HepG2 (cell line): ENCODE data around the gene WDR54. TPM values are rescaled to one million over a fixed set of nuclear protein-coding genes. Genes with fewer than 3 reads are reported as not detected.
A peak's percentile ranks its signal among the peaks of the same experiment; 100 is the strongest.

ENCODE experiments used
- ATRX ChIP-seq: sonication (generic); formaldehyde crosslinking; IDR thresholded peaks from 2 replicates; pipeline ENCODE4 v1.4.0; 2020; ENCODE audit warnings: missing genetic modification reagents, borderline replicate concordance
- CREM ChIP-seq, 2 experiments: sonication (generic) in 1 of 2; formaldehyde crosslinking in 1 of 2; IDR thresholded peaks; 2 replicates each; pipeline versions ENCODE4 v1.4.0 to v1.6.1; 2016 to 2020; ENCODE audit warnings: antibody characterized with exemption in 1 of 2, mild to moderate bottlenecking in 1 of 2, missing genetic modification reagents in 1 of 2
- DPF2 ChIP-seq: sonication (generic); formaldehyde crosslinking; IDR thresholded peaks from 2 replicates; pipeline ENCODE4 v1.4.0; 2020; ENCODE audit warnings: mild to moderate bottlenecking, low read depth, missing genetic modification reagents, borderline replicate concordance
- KAT7 ChIP-seq: IDR thresholded peaks from 2 replicates; pipeline ENCODE4 v1.6.1; 2018; ENCODE audit warnings: borderline replicate concordance, missing compliant biosample characterization
- KDM5A ChIP-seq: fragments of 200-600 bp; sonication (generic); IDR thresholded peaks from 2 replicates; pipeline ENCODE4 v1.7.0; 2018; ENCODE audit warnings: antibody characterized with exemption, mild to moderate bottlenecking, low read length, borderline replicate concordance
- KLF12 ChIP-seq: sonication (generic); formaldehyde crosslinking; IDR thresholded peaks from 2 replicates; pipeline ENCODE4 v1.4.0; 2020; ENCODE audit warnings: missing genetic modification reagents, borderline replicate concordance
- MYC ChIP-seq: sonication (generic); formaldehyde crosslinking; IDR thresholded peaks from 2 replicates; pipeline ENCODE4 v1.9.0; 2021; ENCODE audit warnings: missing genetic modification reagents, borderline replicate concordance
- NCOA2 ChIP-seq: sonication (generic); formaldehyde crosslinking; IDR thresholded peaks from 2 replicates; pipeline ENCODE4 v1.8.0; 2022; ENCODE audit warnings: inconsistent platforms
- NR2F6 ChIP-seq, 2 experiments: IDR thresholded peaks; 2 replicates each; pipeline ENCODE4 v1.6.1; 2016; ENCODE audit warnings: antibody characterized with exemption in 1 of 2, mild to moderate bottlenecking in 1 of 2
- NR3C1 ChIP-seq: sonication (generic); formaldehyde crosslinking; IDR thresholded peaks from 2 replicates; pipeline ENCODE4 v1.4.0; 2020; ENCODE audit warnings: missing genetic modification reagents
- PITX1 ChIP-seq: sonication (generic); formaldehyde crosslinking; IDR thresholded peaks from 2 replicates; pipeline ENCODE4 v1.5.1; 2020; ENCODE audit warnings: mild to moderate bottlenecking, missing genetic modification reagents
- POLR2A ChIP-seq, 2 experiments: IDR thresholded peaks; 2 replicates each; pipeline ENCODE4 v1.6.1; 2011; ENCODE audit warnings: low read depth in 2 of 2, low read length in 2 of 2, mild to moderate bottlenecking in 1 of 2, moderate library complexity in 1 of 2; ENCODE audit not compliant: insufficient read depth in 1 of 2
- SALL2 ChIP-seq: sonication (generic); formaldehyde crosslinking; IDR thresholded peaks from 2 replicates; pipeline ENCODE4 v1.8.1; 2023; ENCODE audit warnings: mild to moderate bottlenecking, missing genetic modification reagents, inconsistent platforms
- SIN3B ChIP-seq: fragments of 150-350 bp; IDR thresholded peaks from 2 replicates; pipeline ENCODE4 v1.6.1; 2014; ENCODE audit warnings: low read length
- SRF ChIP-seq: IDR thresholded peaks from 2 replicates; pipeline ENCODE4 v1.6.1; 2011; ENCODE audit warnings: mild to moderate bottlenecking, low read depth, low read length, moderate library complexity
- TEAD3 ChIP-seq: optimal IDR thresholded peaks from 2 replicates; pipeline ENCODE3; 2016; ENCODE audit warnings: borderline replicate concordance
- XRCC5 ChIP-seq: fragments of 200-400 bp; formaldehyde crosslinking; optimal IDR thresholded peaks from 2 replicates; pipeline ENCODE3; 2017; ENCODE audit warnings: mild to moderate bottlenecking, low read length
- ZNF367 ChIP-seq: sonication (generic); formaldehyde crosslinking; IDR thresholded peaks from 2 replicates; pipeline ENCODE4 v1.4.0; 2020; ENCODE audit warnings: missing genetic modification reagents, borderline replicate concordance
- polyA plus RNA-seq, 8 experiments: library from polyadenylated mRNA; depleted of rRNA in 3 of 8; stranded (reverse) in 7 of 8; unstranded in 1 of 8; fragments of >200 nt; fragmentation: Illumina TruSeq in 4 of 8; extraction: Trizol in 4 of 8; gene quantifications; 2 replicates each; pipeline versions ENCODE4 v1.2.1 to v1.2.3, GENCODE V29; 2011 to 2016; ENCODE audit warnings: low read depth in 4 of 8, missing spikeins in 1 of 8, mixed read lengths in 1 of 8; ENCODE audit not compliant: insufficient read depth in 1 of 8
- total RNA-seq, 5 experiments: library from RNA; depleted of rRNA; stranded (reverse); fragments of >200 nt; fragmentation: Illumina TruSeq; extraction: Trizol; gene quantifications; 2 replicates each; pipeline ENCODE4 v1.2.3, GENCODE V29; 2016; ENCODE audit warnings: low read depth in 1 of 5
- TF ChIP-seq, protein P1 (sequence below): sonication (generic); formaldehyde crosslinking; IDR thresholded peaks from 2 replicates; pipeline ENCODE4 v1.4.0; 2020; ENCODE audit warnings: missing genetic modification reagents
- TF ChIP-seq, protein P2 (sequence below): sonication (generic); formaldehyde crosslinking; IDR thresholded peaks from 2 replicates; pipeline ENCODE4 v1.8.1; 2023; ENCODE audit warnings: missing genetic modification reagents, inconsistent platforms, borderline replicate concordance
- TF ChIP-seq, protein P3 (sequence below): IDR thresholded peaks from 2 replicates; pipeline ENCODE4 v1.6.1; 2016
- TF ChIP-seq, protein P4 (sequence below): IDR thresholded peaks from 2 replicates; pipeline ENCODE4 v1.6.1; 2016; ENCODE audit warnings: control low read depth

Gene WDR54
- total and polyA plus RNA-seq, 2 of the 13 experiments (the other 11 are each of a cell fraction or from before 2014, with no cell fraction given), result 2.0 to 17.3 TPM

DNA sequence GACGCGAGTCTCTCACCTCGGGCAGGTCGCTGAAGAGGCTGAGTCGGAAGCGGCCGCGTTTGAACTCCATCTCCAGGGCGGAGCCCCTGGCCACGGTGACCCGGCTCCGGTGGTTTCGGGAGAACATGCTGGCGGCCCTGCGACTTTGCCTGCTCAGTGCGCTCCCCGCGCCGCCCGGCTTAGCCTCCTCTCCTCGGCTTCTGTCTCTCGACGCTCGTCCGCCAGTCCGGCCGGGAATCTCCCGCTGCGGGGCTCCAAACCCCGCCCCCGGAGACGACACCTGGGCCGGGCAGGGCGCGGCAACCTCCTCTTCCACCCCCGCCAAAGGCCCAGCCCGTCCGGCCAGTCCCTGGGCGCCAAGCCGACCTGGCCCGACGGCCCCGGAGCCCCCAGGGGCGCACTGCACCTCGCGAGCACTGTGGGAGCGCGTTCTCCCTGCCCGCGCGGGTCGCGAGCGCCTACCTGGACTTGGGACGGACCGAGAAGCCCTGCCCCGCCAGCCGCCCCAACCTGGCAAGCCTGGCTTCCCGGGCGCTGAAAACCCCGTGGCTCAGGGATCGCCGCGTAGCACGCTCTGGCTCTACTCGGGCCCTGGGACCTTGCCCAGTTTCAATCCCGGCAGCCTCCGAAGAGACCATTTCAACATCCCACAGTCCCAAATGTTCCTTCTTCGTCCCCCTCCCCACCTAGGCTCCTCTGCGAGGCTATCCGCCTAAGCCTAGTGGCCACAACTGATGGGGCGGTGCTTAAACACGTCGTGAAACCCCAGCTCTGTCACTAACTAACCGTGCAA, 20.4 kb downstream of the WDR54 start, which contains the start of gene RTKN (continued):
- peak; percentile 68 for TF ChIP-seq CREM (IDR thresholded peaks at IDR 0.05)
- TF ChIP-seq CREM (CRISPR knock-in tag; IDR thresholded peaks at IDR 0.05), result no peak
- peak; percentile 16; the same call in 1 of the 2 replicates for TF ChIP-seq ZNF367 (CRISPR knock-in tag)
- no peak for TF ChIP-seq NR2F6 (IDR thresholded peaks at IDR 0.05)
- peak; percentile 50; the same call in 1 of the 2 replicates for TF ChIP-seq NR2F6 (CRISPR knock-in tag; IDR thresholded peaks at IDR 0.05)
- TF ChIP-seq, protein P1, sequence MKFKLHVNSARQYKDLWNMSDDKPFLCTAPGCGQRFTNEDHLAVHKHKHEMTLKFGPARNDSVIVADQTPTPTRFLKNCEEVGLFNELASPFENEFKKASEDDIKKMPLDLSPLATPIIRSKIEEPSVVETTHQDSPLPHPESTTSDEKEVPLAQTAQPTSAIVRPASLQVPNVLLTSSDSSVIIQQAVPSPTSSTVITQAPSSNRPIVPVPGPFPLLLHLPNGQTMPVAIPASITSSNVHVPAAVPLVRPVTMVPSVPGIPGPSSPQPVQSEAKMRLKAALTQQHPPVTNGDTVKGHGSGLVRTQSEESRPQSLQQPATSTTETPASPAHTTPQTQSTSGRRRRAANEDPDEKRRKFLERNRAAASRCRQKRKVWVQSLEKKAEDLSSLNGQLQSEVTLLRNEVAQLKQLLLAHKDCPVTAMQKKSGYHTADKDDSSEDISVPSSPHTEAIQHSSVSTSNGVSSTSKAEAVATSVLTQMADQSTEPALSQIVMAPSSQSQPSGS (CRISPR knock-in tag), result peak; percentile 17; the same call in 1 of the 2 replicates
- no peak for TF ChIP-seq ATRX (CRISPR knock-in tag)
- TF ChIP-seq KLF12 (CRISPR knock-in tag), result peak; percentile 7; the same call in 1 of the 2 replicates
- peak; percentile 13; the same call in 1 of the 2 replicates for TF ChIP-seq KAT7 (CRISPR knock-in tag)
- TF ChIP-seq PITX1 (CRISPR knock-in tag), result peak; percentile 79; the same call in 1 of the 2 replicates
- TF ChIP-seq, protein P2, sequence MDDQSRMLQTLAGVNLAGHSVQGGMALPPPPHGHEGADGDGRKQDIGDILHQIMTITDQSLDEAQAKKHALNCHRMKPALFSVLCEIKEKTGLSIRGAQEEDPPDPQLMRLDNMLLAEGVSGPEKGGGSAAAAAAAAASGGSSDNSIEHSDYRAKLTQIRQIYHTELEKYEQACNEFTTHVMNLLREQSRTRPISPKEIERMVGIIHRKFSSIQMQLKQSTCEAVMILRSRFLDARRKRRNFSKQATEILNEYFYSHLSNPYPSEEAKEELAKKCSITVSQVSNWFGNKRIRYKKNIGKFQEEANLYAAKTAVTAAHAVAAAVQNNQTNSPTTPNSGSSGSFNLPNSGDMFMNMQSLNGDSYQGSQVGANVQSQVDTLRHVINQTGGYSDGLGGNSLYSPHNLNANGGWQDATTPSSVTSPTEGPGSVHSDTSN (CRISPR knock-in tag), result no peak; the same call in 1 of the 2 replicates
- TF ChIP-seq, protein P3, sequence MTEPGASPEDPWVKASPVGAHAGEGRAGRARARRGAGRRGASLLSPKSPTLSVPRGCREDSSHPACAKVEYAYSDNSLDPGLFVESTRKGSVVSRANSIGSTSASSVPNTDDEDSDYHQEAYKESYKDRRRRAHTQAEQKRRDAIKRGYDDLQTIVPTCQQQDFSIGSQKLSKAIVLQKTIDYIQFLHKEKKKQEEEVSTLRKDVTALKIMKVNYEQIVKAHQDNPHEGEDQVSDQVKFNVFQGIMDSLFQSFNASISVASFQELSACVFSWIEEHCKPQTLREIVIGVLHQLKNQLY (CRISPR knock-in tag), result no peak; the same call in 1 of the 2 replicates
- no peak; the same call in 1 of the 2 replicates for TF ChIP-seq SIN3B
- peak; percentile 40 for TF ChIP-seq TEAD3
- no peak for TF ChIP-seq NR3C1 (CRISPR knock-in tag)
- 0 out of 2 replicates have a peak, but pooled peaks have one; percentile 36 for TF ChIP-seq SRF
- TF ChIP-seq, protein P4, sequence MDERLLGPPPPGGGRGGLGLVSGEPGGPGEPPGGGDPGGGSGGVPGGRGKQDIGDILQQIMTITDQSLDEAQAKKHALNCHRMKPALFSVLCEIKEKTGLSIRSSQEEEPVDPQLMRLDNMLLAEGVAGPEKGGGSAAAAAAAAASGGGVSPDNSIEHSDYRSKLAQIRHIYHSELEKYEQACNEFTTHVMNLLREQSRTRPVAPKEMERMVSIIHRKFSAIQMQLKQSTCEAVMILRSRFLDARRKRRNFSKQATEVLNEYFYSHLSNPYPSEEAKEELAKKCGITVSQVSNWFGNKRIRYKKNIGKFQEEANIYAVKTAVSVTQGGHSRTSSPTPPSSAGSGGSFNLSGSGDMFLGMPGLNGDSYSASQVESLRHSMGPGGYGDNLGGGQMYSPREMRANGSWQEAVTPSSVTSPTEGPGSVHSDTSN (CRISPR knock-in tag), result no peak
- peak; percentile 11 for TF ChIP-seq MYC
- peak; percentile 63 for TF ChIP-seq DPF2 (CRISPR knock-in tag)
- peak; percentile 73 for TF ChIP-seq SALL2 (CRISPR knock-in tag)
- TF ChIP-seq KDM5A, result peak; percentile 51
- TF ChIP-seq POLR2A (IDR thresholded peaks at IDR 0.05; ENCODE audit: insufficient read depth in 1 of 2, low read depth in 2 of 2, low read length in 2 of 2), result peak; percentile 98
- no peak for TF ChIP-seq NCOA2
- peak; percentile 87 for TF ChIP-seq XRCC5
